WERI-Rb-1 (cell line): Measurements from ENCODE around the gene CRISP1.

Experiments used
- DNase-seq: peaks from one replicate; pipeline ENCODE4 v3.0.0-alpha.2; 2020
- H3K27ac ChIP-seq: fragments of 250-450 bp; sonication (Bioruptor Pico); 2 replicates; pipeline ENCODE4 v1.5.1; 2020; ENCODE audit warnings: mild to moderate bottlenecking, moderate library complexity
- H3K27me3 ChIP-seq: fragments of 250-450 bp; sonication (Bioruptor Pico); 2 replicates; pipeline ENCODE4 v1.5.1; 2021; ENCODE audit warnings: mild to moderate bottlenecking, low read depth, moderate library complexity; ENCODE audit not compliant: insufficient read depth, severe bottlenecking
- H3K36me3 ChIP-seq: fragments of 250-450 bp; sonication (Bioruptor Pico); 2 replicates; pipeline ENCODE4 v1.5.1; 2020; ENCODE audit warnings: mild to moderate bottlenecking, moderate library complexity
- H3K4me3 ChIP-seq: 2 replicates; pipeline ENCODE4 v1.5.1; 2011; ENCODE audit warnings: low read depth, mild to moderate bottlenecking, control low read depth, low read length
- H3K9me3 ChIP-seq: fragments of 250-450 bp; sonication (Bioruptor Pico); 2 replicates; pipeline ENCODE4 v1.5.1; 2021; ENCODE audit warnings: mild to moderate bottlenecking, moderate library complexity; ENCODE audit not compliant: severe bottlenecking
- CTCF ChIP-seq: IDR thresholded peaks from 2 replicates; pipeline ENCODE4 v1.5.1; 2011; ENCODE audit warnings: low read depth, mild to moderate bottlenecking, control low read depth, inconsistent platforms, low read length

Gene CRISP1

GRCh38 chr6:49839162-49839561 lies 27.2 kb downstream of the CRISP1 start:
- no peak overlapping the region for H3K27ac ChIP-seq
- no peaks in the 10 kb centered on the region for H3K9me3 ChIP-seq
- no peaks in the 10 kb centered on the region for H3K36me3 ChIP-seq
- no peak for TF ChIP-seq CTCF
- no peaks in the 10 kb centered on the region for H3K27me3 ChIP-seq
- no peak overlapping the region for H3K4me3 ChIP-seq
- no peak for DNase-seq

- Histone ChIP-seq H3K36me3 (no peaks in the 10 kb centered on the region), H3K27me3 (no peaks in the 10 kb centered on the region), H3K27ac (no peak overlapping the region), H3K4me3 (no peak overlapping the region), H3K9me3 (no peaks in the 10 kb centered on the region)
- TF ChIP-seq CTCF: no peak
- DNase-seq: no peak
Observed at GRCh38 chr6:49835140-49835539, 31.2 kb downstream of the CRISP1 start.

GRCh38 chr6:49833386-49833785 lies 32.9 kb downstream of the CRISP1 start:
- TF ChIP-seq CTCF: no peak
- DNase-seq: no peak
- Histone ChIP-seq H3K4me3 (no peak overlapping the region), H3K27me3 (no peaks in the 10 kb centered on the region), H3K27ac (no peak overlapping the region), H3K9me3 (no peaks in the 10 kb centered on the region), H3K36me3 (no peaks in the 10 kb centered on the region)

- DNase-seq: no peak
- Histone ChIP-seq H3K9me3 (no peaks in the 10 kb centered on the region), H3K27me3 (no peaks in the 10 kb centered on the region), H3K27ac (no peak overlapping the region), H3K36me3 (no peaks in the 10 kb centered on the region), H3K4me3 (no peak overlapping the region)
- no peak for TF ChIP-seq CTCF
Observed at GRCh38 chr6:49826743-49827406, 39.5 kb downstream of the CRISP1 start.

- H3K9me3 ChIP-seq: no peaks in the 10 kb centered on the region
- DNase-seq: no peak
- TF ChIP-seq CTCF: no peak
Observed at GRCh38 chr6:49815166-49815565, 51.2 kb downstream of the CRISP1 start.

GRCh38 chr6:49813248-49813647 lies 53.1 kb downstream of the CRISP1 start:
- no peak for DNase-seq
- TF ChIP-seq CTCF: no peak
- Histone ChIP-seq H3K27ac (no peak overlapping the region), H3K27me3 (no peaks in the 10 kb centered on the region), H3K9me3 (no peaks in the 10 kb centered on the region), H3K4me3 (no peak overlapping the region), H3K36me3 (no peaks in the 10 kb centered on the region)

More at GRCh38 chr6:49815166-49815565, 51.2 kb downstream of the CRISP1 start:
- H3K36me3 ChIP-seq: no peaks in the 10 kb centered on the region
- H3K27me3 ChIP-seq: no peaks in the 10 kb centered on the region
- H3K27ac ChIP-seq: no peak overlapping the region
- H3K4me3 ChIP-seq: no peak overlapping the region
